ENCODE results near the gene VSTM2L.

DNA sequence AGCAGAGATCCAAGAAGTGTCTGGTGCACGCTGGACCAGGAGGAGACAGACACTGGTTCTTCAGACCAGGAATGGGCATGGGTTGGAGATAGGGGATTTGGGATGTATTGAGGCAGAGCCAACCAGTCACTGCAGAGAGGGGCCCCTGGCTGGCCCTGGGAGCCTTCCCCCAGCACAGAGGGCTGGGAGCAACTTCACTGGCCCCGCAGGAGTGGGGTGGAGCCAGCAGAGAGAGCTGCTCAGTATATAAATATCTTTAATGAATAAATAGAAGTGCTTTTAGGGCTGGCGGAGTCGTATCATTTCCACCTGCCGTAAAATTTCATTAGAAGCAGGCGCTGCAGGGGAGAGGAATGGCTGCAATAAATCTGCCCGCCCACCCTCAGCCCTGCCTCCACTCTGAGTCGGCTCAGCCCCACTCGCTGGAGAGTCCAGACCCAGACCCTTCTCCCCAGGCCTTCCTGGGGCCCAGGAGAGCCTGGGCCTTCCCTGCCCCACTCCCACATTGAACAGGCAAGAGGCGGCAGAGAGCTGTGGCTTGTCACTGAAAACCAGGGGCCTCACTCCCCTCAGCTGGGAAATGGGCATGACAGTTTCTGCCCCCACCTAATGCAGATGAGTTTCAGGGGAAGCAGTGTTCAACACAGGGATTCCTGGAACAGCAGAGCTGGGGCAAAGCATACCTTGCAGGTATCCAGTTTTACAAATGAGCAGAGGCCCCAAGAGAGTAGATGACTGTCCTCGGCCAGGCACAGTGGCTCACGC is 23.9 kb upstream of the VSTM2L start:
- TF ChIP-seq MAFG (CRISPR knock-in tag; IDR thresholded peaks at IDR 0.05) (no peak), KLF12 (CRISPR knock-in tag; IDR thresholded peaks at IDR 0.05; ENCODE audit: borderline replicate concordance) (no peak), RARG (CRISPR knock-in tag; IDR thresholded peaks at IDR 0.05; ENCODE audit: low read depth) (no peak), TAF15 (IDR thresholded peaks at IDR 0.05; ENCODE audit: low read depth, low read length, poor library complexity, severe bottlenecking) (no peak)

Measured in HepG2 (cell line).